GM21390 (cell line): Measurements from ENCODE around the gene SNX3.

Experiments used
- ATAC-seq: cut with Tn5 transposase; IDR thresholded peaks from one replicate; pipeline ENCODE4 v1.9.1; 2021; ENCODE audit not compliant: unreplicated experiment

SNX3 gene

GRCh38 chr6:108171291-108171917 lies 89.4 kb downstream of the SNX3 start:
- ATAC-seq = no peak

GRCh38 chr6:108170332-108171290 lies 90.2 kb downstream of the SNX3 start:
- no peak for ATAC-seq

GRCh38 chr6:108169464-108170331 lies 91.1 kb downstream of the SNX3 start:
- ATAC-seq = no peak

- no peak for ATAC-seq
Observed at GRCh38 chr6:108168501-108169463, 92.1 kb downstream of the SNX3 start.

- ATAC-seq = no peak
Observed at GRCh38 chr6:108168090-108168463, 92.8 kb downstream of the SNX3 start.

GRCh38 chr6:108167449-108168089 lies 93.3 kb downstream of the SNX3 start:
- ATAC-seq = no peak

GRCh38 chr6:108166664-108167448 lies 94.0 kb downstream of the SNX3 start:
- ATAC-seq = no peak

- no peak for ATAC-seq
Observed at GRCh38 chr6:108165714-108166663, 94.9 kb downstream of the SNX3 start, which contains the start of gene NR2E1. TSS of gene NR2E1 (plus strand) at chr6:108166022. CDS start at chr6:108166766, 744 bp downstream.

GRCh38 chr6:108164815-108165706 lies 95.8 kb downstream of the SNX3 start:
- ATAC-seq = no peak

GRCh38 chr6:108164543-108164814 lies 96.4 kb downstream of the SNX3 start:
- ATAC-seq = no peak

GRCh38 chr6:108163644-108164542 lies 96.9 kb downstream of the SNX3 start:
- ATAC-seq = no peak

GRCh38 chr6:108163267-108163643 lies 97.6 kb downstream of the SNX3 start:
- ATAC-seq = no peak

- no peak for ATAC-seq
Observed at GRCh38 chr6:108161724-108162282, 99.0 kb downstream of the SNX3 start.
